ENCODE results near the gene PLEKHH3. TPM values are rescaled to one million over a fixed set of nuclear protein-coding genes. Genes with fewer than 3 reads are reported as not detected.

Gene PLEKHH3
- total RNA-seq, 6 experiments from 2014 or later, result 8.1 to 23.7 (median 11.2) TPM

DNA sequence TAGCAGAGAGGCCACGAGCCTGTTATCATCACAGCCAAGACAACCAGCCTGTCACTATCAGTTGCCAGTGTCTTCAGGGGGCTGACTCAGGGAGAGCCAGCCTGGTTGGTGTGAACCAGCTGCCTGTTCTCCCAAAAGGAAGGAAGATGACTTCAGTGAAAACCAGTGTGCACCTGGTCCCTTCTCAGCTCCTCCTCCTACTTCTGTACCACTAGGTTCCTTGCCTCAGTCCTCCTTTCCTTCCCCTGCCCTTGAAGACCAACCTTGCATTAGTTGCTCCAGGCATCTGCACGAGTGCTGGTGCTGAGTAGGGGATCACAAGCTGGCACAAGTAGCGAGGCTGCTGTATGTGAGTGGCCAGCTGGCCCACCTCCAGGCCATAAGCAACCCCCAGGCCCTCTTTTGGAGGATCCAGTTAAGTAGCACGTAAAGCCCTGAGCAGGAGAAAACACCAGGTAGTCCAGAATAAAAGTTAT, 58.8 kb downstream of the PLEKHH3 start:
- no peak for TF ChIP-seq POLR2A (IDR thresholded peaks at IDR 0.05)
- TF ChIP-seq, protein P1, sequence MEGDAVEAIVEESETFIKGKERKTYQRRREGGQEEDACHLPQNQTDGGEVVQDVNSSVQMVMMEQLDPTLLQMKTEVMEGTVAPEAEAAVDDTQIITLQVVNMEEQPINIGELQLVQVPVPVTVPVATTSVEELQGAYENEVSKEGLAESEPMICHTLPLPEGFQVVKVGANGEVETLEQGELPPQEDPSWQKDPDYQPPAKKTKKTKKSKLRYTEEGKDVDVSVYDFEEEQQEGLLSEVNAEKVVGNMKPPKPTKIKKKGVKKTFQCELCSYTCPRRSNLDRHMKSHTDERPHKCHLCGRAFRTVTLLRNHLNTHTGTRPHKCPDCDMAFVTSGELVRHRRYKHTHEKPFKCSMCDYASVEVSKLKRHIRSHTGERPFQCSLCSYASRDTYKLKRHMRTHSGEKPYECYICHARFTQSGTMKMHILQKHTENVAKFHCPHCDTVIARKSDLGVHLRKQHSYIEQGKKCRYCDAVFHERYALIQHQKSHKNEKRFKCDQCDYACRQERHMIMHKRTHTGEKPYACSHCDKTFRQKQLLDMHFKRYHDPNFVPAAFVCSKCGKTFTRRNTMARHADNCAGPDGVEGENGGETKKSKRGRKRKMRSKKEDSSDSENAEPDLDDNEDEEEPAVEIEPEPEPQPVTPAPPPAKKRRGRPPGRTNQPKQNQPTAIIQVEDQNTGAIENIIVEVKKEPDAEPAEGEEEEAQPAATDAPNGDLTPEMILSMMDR (IDR thresholded peaks at IDR 0.05), result no peak
- 75% methylated on average over 1 of the region's 4 CpGs for WGBS (ENCODE audit: insufficient coverage, low coverage, low lambda C conversion rate, missing lambda C conversion rate)
- peaks cover 0 to 9% (median 0%) of the 10 kb centered on the region in 4 donors for H3K4me1 ChIP-seq

More for the DNA sequence above, 58.8 kb downstream of the PLEKHH3 start:
- H3K4me3 ChIP-seq, result no peak overlapping the region
- no peak for DNase-seq
- ATAC-seq, result no peak
- H3K27me3 ChIP-seq, result no peaks in the 10 kb centered on the region
- intact Hi-C loops (cut with DNase I), result loop anchor here (10.0 kb wide), 1 partner anchor 67 kb away; the partner anchor contains the start of genes CCR10 (in 2 of the 2) and CNTNAP1 (in 2 of the 2)
- peaks cover 0 to 20% (median 10%) of the 10 kb centered on the region in 4 donors for H3K36me3 ChIP-seq
- H3K9me3 ChIP-seq, result no peaks in the 10 kb centered on the region
- H3K27ac ChIP-seq, result no peak overlapping the region

Small RNAs within 50 kb of the gene (microRNA-seq; reads per million reads assigned to microRNA genes)
- gene MIR6780A, result 0 to 1.3 reads per million in 2 donors

Small RNAs within 50 kb of the gene (small RNA-seq; reads per million reads assigned to genes)
- gene MIR6780A, result 0 reads per million in 2 experiments

Other genes starting within 250 kb of the PLEKHH3 start
- gene ATP6V0A1, start 218.1 kb downstream of the PLEKHH3 start, total RNA-seq, result 10 to 100 TPM; 36.4 to 66.0 (median 49.4) TPM
- 10 to 100 TPM; 36.4 to 81.6 (median 43.7) TPM for gene NAGLU, start 140.8 kb downstream of the PLEKHH3 start, total RNA-seq
- 1 to 10 TPM in 1 of 6 experiments, under 1 TPM in 5; 0.31 to 1.1 (median 0.87) TPM for gene HSD17B1, start 124.1 kb downstream of the PLEKHH3 start, total RNA-seq
- gene COASY, start 114.8 kb downstream of the PLEKHH3 start, total RNA-seq, result 10 to 100 TPM; 48.1 to 70.5 (median 60.9) TPM
- gene MLX, start 109.9 kb downstream of the PLEKHH3 start, total RNA-seq, result 10 to 100 TPM; 34.5 to 46.2 (median 35.2) TPM
- 1 to 10 TPM in 2 of 6 experiments, under 1 TPM in 4; 0.26 to 2.4 (median 0.76) TPM for gene PSMC3IP, start 99.3 kb downstream of the PLEKHH3 start, total RNA-seq
- 10 to 100 TPM; 31.0 to 49.4 (median 43.2) TPM for gene RETREG3, start 67.6 kb downstream of the PLEKHH3 start, total RNA-seq
- 10 to 100 TPM; 17.9 to 44.5 (median 22.0) TPM for gene TUBG1, start 67.3 kb downstream of the PLEKHH3 start, total RNA-seq
- gene TUBG2, start 17.7 kb downstream of the PLEKHH3 start, total RNA-seq, result 10 to 100 TPM in 1 of 6 experiments, 1 to 10 TPM in 5; 6.8 to 10.7 (median 7.5) TPM
- under 1 TPM in 3 of 6 experiments, not detected in 3; 0.21 to 0.34 (median 0.31) TPM for gene CCR10, start 4.8 kb upstream of the PLEKHH3 start, total RNA-seq
- gene CNTNAP1, start 5.5 kb upstream of the PLEKHH3 start, total RNA-seq, result 1 to 10 TPM in 1 of 6 experiments, under 1 TPM in 5; 0.42 to 1.8 (median 0.56) TPM
- 10 to 100 TPM in 3 of 6 experiments, 1 to 10 TPM in 3; 5.5 to 16.5 (median 10.8) TPM for gene EZH1, start 68.0 kb upstream of the PLEKHH3 start, total RNA-seq
- gene RAMP2, start 84.2 kb upstream of the PLEKHH3 start, total RNA-seq, result 1 to 10 TPM; 1.9 to 9.4 (median 4.4) TPM
- gene VPS25, start 96.5 kb upstream of the PLEKHH3 start, total RNA-seq, result 10 to 100 TPM; 28.3 to 47.0 (median 33.6) TPM
- 1 to 10 TPM in 1 of 6 experiments, under 1 TPM in 2, not detected in 3; 0.12 to 1.1 (median 0.22) TPM for gene WNK4, start 103.6 kb upstream of the PLEKHH3 start, total RNA-seq
- gene COA3, start 121.7 kb upstream of the PLEKHH3 start, total RNA-seq, result 100 to 1,000 TPM in 1 of 6 experiments, 10 to 100 TPM in 5; 50.4 to 118 (median 68.3) TPM
- under 1 TPM in 1 of 6 experiments, not detected in 5; 0.15 TPM for gene CNTD1, start 121.9 kb upstream of the PLEKHH3 start, total RNA-seq
- gene BECN1, start 147.3 kb upstream of the PLEKHH3 start, total RNA-seq, result 10 to 100 TPM; 29.6 to 48.8 (median 37.4) TPM
- gene PSME3, start 156.4 kb upstream of the PLEKHH3 start, total RNA-seq, result 10 to 100 TPM; 33.6 to 72.1 (median 42.8) TPM
- 1 to 10 TPM in 4 of 6 experiments, under 1 TPM in 2; 0.62 to 2.0 (median 1.4) TPM for gene AOC2, start 167.6 kb upstream of the PLEKHH3 start, total RNA-seq
- gene AOC3, start 174.2 kb upstream of the PLEKHH3 start, total RNA-seq, result 10 to 100 TPM in 2 of 6 experiments, 1 to 10 TPM in 4; 3.9 to 14.9 (median 7.1) TPM
- gene G6PC1, start 223.8 kb upstream of the PLEKHH3 start, total RNA-seq, result 100 to 1,000 TPM in 5 of 6 experiments, 10 to 100 TPM in 1; 64.5 to 505 (median 185) TPM

All from right lobe of liver (tissue), 6 donors.